Osteocyte (in vitro differentiated cells): ENCODE data around the gene STEAP1. TPM values are rescaled to one million over a fixed set of nuclear protein-coding genes. Genes with fewer than 3 reads are reported as not detected.
"Not testable (repeated sequence)": the region's sequence is repeated elsewhere in the genome, so short reads cannot be mapped to it uniquely, and the experiment has no call there.

Experiments used
- DNase-seq: peaks from one replicate; pipeline ENCODE4 v3.0.0; 2021; ENCODE audit warnings: mixed read lengths; ENCODE audit not compliant: unreplicated experiment; ENCODE audit errors: extremely low spot score
- H3K27ac Mint-ChIP-seq: one replicate; pipeline ENCODE4 v1.8.0; 2021; ENCODE audit warnings: mild to moderate bottlenecking, mixed read lengths; ENCODE audit not compliant: unreplicated experiment
- H3K27me3 Mint-ChIP-seq: one replicate; pipeline ENCODE4 v1.8.0; 2021; ENCODE audit warnings: mixed read lengths; ENCODE audit not compliant: unreplicated experiment
- H3K36me3 Mint-ChIP-seq: one replicate; pipeline ENCODE4 v1.8.0; 2021; ENCODE audit warnings: mixed read lengths; ENCODE audit not compliant: unreplicated experiment
- H3K4me1 Mint-ChIP-seq: one replicate; pipeline ENCODE4 v1.8.0; 2021; ENCODE audit warnings: mixed read lengths; ENCODE audit not compliant: unreplicated experiment
- H3K4me3 Mint-ChIP-seq: one replicate; pipeline ENCODE4 v1.8.0; 2021; ENCODE audit warnings: mild to moderate bottlenecking, moderate library complexity, mixed read lengths; ENCODE audit not compliant: unreplicated experiment
- H3K9me3 Mint-ChIP-seq: one replicate; pipeline ENCODE4 v1.8.0; 2021; ENCODE audit warnings: mixed read lengths; ENCODE audit not compliant: unreplicated experiment
- total RNA-seq: library from RNA; stranded (reverse); gene quantifications from 2 replicates; pipeline ENCODE4 v1.2.1, GENCODE V29; 2021
- TF ChIP-seq, protein P1 (sequence below): fragments of 200-600 bp; sonication (generic); IDR thresholded peaks from 2 replicates; pipeline ENCODE4 v1.5.0; 2021; ENCODE audit warnings: antibody characterized with exemption, mild to moderate bottlenecking, moderate library complexity

Gene STEAP1
- total RNA-seq, 1 donor from 2014 or later = not detected

DNA sequence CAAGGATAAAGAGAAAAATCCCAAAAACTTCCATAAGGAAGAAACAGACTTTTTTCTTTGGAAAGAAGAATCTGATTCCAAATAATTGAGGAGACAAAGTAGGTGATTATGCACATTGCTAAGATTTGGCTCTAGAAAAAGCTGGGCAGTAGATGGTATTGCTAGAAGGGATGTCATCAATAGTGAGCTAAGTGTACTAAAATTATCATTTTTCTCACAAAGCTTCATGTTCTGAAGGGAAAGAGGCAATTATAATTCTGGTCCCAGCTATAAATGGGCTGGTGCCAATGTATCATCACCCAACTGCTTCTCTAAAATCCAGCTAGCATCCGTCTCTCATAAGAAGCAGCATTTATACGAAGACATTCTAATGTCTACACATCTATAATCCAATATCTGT is 23.9 kb downstream of the STEAP1 start:
- TF ChIP-seq, protein P1, sequence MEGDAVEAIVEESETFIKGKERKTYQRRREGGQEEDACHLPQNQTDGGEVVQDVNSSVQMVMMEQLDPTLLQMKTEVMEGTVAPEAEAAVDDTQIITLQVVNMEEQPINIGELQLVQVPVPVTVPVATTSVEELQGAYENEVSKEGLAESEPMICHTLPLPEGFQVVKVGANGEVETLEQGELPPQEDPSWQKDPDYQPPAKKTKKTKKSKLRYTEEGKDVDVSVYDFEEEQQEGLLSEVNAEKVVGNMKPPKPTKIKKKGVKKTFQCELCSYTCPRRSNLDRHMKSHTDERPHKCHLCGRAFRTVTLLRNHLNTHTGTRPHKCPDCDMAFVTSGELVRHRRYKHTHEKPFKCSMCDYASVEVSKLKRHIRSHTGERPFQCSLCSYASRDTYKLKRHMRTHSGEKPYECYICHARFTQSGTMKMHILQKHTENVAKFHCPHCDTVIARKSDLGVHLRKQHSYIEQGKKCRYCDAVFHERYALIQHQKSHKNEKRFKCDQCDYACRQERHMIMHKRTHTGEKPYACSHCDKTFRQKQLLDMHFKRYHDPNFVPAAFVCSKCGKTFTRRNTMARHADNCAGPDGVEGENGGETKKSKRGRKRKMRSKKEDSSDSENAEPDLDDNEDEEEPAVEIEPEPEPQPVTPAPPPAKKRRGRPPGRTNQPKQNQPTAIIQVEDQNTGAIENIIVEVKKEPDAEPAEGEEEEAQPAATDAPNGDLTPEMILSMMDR = no peak
- Mint-ChIP-seq H3K27ac (no peak overlapping the region), H3K27me3 (no peaks in the 10 kb centered on the region), H3K36me3 (no peaks in the 10 kb centered on the region), H3K9me3 (no peaks in the 10 kb centered on the region), H3K4me1 (peaks cover 3% of the 10 kb centered on the region), H3K4me3 (no peak overlapping the region)
- no peak for DNase-seq

GRCh38 chr7:90178679-90179278 is 24.5 kb downstream of the STEAP1 start:
- peaks cover 3% of the 10 kb centered on the region for H3K4me1 Mint-ChIP-seq
- no peaks in the 10 kb centered on the region for H3K9me3 Mint-ChIP-seq
- H3K27me3 Mint-ChIP-seq = no peaks in the 10 kb centered on the region
- no peak overlapping the region for H3K4me3 Mint-ChIP-seq
- DNase-seq = no peak
- H3K27ac Mint-ChIP-seq = no peak overlapping the region
- no peaks in the 10 kb centered on the region for H3K36me3 Mint-ChIP-seq
- TF ChIP-seq, protein P1 = no peak

DNA sequence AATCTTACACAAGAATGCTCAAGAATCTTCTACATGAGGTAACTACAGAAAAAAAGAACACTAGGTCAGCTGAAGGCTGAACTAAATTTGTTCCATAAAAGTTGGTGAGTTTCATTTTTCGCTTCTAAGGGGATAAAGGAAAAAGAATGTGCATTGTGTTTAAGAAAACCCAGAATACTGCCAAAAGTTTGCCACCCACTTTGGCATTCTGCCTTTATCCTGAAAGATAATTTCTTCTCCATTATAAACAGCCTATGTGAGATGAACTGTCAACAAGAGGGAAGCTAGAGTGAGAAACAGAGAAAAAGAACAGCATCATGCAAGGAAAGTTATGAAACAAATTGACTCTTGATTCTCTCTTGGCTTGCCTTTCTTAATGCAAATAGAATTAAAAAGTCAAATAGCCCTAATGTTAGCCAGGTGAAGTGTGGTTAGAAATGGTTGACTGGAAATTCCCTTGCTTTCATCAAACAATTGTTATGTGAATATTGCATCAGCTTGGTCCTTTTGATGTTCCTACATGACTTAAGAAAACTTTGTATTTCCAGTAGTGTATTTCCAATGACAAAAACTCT is 25.8 kb downstream of the STEAP1 start:
- no peak for DNase-seq
- H3K27me3 Mint-ChIP-seq = no peaks in the 10 kb centered on the region
- H3K36me3 Mint-ChIP-seq = no peaks in the 10 kb centered on the region
- peaks cover 3% of the 10 kb centered on the region for H3K9me3 Mint-ChIP-seq
- peaks cover 3% of the 10 kb centered on the region for H3K4me1 Mint-ChIP-seq
- H3K27ac Mint-ChIP-seq = no peak overlapping the region
- H3K4me3 Mint-ChIP-seq = no peak overlapping the region
- TF ChIP-seq, protein P1 = no peak

DNA sequence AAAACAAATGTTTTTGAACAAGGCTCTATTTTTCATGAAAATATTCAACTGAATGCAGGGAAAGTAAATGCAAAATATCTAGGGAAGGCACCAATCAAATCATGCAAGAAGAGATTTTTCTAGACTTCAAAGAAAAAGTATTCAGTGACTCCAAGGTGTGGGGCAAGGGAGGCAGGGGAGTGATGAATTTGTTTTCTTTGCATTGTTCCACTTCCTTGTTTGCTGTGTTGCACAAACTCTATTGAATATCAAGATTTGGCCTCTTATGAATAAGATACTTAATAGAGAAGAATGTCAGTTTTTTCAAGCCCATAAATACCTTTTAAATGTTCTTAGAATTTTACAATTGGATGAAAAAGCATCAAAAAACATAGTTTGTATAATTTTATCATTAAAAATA is 26.4 kb downstream of the STEAP1 start:
- no peaks in the 10 kb centered on the region for H3K27me3 Mint-ChIP-seq
- no peak overlapping the region for H3K4me3 Mint-ChIP-seq
- H3K4me1 Mint-ChIP-seq = peaks cover 3% of the 10 kb centered on the region
- TF ChIP-seq, protein P1 = no peak
- no peak for DNase-seq
- H3K36me3 Mint-ChIP-seq = no peaks in the 10 kb centered on the region
- peaks cover 3% of the 10 kb centered on the region for H3K9me3 Mint-ChIP-seq
- no peak overlapping the region for H3K27ac Mint-ChIP-seq

GRCh38 chr7:90181485-90181884 is 27.2 kb downstream of the STEAP1 start:
- peaks cover 3% of the 10 kb centered on the region for H3K9me3 Mint-ChIP-seq
- no peak for DNase-seq
- no peak overlapping the region for H3K27ac Mint-ChIP-seq
- TF ChIP-seq, protein P1 = no peak
- H3K36me3 Mint-ChIP-seq = no peaks in the 10 kb centered on the region
- H3K27me3 Mint-ChIP-seq = no peaks in the 10 kb centered on the region
- peaks cover 3% of the 10 kb centered on the region for H3K4me1 Mint-ChIP-seq
- no peak overlapping the region for H3K4me3 Mint-ChIP-seq

- not testable (repeated sequence) for DNase-seq, H3K9me3 Mint-ChIP-seq, H3K4me1 Mint-ChIP-seq, H3K27ac Mint-ChIP-seq, H3K27me3 Mint-ChIP-seq, H3K4me3 Mint-ChIP-seq, H3K36me3 Mint-ChIP-seq
Measured at GRCh38 chr7:90186290-90186689, 32.0 kb downstream of the STEAP1 start.
